ENCODE measurements around the gene TEK.

The TEK gene

GRCh38 chr9:27248702-27249101, 139.7 kb downstream of the TEK start:
- no peak for DNase-seq

DNA sequence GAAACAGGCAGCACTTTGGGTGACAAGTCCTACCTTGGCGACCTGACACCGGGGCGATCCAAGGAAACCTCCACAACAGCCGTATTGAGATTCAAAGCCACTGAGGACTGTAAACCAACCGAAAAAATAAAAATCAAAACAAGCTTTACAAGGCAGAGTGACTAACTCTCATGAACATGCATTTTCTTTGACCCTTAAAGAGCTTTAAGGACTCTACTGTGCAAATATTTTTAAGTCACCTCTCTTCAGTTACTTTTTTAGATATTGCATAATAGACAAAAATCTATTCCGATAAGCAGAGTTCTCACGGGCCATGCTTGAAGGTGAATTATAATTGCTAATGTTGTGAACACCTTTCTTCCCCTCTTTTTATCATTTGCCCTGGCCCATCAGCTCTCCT, 149.6 kb downstream of the TEK start:
- no peak for DNase-seq

DNA sequence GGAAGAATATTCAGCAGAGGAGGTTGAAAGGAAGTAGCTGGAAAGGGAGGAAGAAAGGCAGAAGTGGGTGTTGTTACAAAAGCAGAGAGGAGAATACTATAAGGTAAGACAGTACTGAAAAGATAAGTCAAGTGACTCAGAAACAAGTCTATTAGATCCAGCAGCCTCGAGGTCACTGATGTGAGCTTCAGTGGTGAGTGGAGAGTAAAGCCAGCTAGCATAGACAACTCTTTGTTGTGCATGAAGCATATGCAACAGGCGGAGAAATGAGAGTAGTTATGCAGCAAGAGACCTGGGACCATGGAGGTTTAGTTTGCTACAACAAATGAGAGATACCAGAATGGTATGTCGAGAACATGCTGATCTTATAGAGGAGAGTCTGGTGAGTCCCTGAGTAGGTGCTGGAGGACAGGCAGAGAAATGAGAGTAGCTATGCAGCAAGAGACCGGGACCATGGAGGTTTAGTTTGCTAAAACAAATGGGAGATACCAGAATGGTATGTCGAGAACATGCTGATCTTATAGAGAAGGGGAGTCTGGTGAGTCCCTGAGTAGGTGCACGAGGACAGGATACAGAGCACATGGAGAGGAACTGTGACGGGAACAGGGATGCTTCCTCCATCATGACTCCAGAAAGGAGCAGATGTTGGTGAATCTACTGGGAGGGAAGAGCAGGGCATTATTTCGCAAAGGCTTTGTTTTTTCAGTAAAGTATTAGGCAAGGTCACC, 151.9 kb downstream of the TEK start:
- no peak for DNase-seq

DNA sequence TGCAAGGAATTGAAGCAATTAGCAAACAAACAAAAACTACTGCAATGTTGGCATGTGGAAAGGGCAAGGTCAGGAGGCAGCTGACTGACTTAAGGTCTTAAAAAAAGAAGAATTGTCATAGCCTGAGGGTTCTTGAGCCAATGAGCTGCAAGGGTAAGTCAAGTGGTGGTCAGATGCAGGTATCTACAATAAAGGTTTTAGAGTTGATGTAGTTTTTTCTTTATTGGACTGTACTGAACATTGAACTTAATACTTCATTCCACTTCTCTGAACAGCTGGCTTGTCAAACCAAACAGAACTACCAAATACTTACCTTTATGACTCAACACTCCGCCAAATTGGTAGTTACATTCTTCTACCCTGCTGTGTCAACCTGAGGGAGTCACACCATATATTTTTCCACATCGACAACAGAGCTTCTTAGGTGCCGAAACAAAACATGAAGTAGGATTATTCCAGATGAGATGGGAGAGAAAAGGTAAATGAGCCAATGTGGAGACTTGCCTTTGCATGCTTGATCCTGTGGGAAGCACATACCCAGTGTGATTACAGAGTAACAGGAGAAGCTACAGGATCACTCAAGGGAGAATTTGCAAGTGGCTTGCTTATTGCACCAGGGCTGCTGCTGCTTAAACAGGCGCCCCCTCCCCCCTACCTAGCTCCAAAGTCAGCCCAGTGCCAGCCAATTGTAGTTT, 152.6 kb downstream of the TEK start:
- DNase-seq = no peak

DNA sequence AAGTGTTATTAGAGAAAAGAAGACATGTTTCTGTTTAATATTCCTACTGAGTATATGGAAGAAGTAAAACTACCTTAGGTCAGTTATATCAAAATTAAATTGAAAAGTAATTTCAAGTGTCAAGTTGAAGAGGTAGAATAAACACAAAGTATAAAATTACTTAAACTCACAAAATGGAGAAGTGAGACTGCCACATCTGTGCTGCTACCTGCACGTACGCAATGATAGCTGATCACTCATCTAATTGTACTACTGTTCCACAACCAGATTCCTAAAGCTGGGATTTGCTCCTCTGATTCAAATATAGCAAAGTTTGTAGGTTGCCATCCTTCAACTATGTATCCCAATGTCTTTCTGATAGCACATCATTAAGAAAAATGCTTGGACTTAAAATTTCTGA, 163.1 kb downstream of the TEK start:
- DNase-seq = no peak

DNA sequence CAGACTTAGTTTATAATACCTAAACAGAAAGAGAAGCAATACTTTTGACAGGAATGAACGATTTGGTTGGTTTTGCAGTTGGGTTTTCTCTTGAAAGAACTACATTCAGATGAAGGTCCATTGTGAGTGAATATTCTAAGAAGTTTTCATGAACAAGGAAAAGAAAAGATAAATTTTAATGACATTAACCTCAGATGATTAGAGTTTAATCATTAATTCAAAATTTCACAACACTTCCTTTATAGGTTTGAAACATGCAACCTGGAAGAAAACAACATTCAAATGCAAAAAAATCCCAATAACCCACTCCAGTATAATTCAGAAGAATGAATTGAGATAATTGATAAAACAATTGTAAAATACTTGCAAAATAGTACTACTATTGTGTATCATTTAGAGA, 164.2 kb downstream of the TEK start:
- DNase-seq = no peak

GRCh38 chr9:27276193-27277030, 167.4 kb downstream of the TEK start:
- no peak for DNase-seq

DNA sequence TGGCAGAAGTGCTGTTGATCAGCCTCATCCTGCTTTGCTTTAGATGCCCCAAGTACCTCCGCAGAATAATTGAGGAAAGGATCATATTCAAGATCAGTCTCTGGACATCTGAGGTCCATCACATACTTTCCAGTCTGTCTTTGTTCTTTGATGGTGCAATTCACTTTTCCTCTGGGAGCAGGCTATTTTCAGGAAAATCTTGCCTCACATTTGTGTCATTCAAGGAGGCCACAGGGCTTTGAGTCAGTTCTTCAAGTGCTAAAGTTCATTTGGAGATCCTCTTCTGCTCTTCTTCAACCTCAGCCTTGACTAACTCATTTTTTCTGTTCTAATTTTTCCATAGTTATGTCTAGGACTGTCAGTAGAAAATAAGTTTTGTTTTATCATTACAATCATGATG, 169.3 kb downstream of the TEK start:
- no peak for DNase-seq

- DNase-seq = no peak
Measured at GRCh38 chr9:27279611-27280010, 170.6 kb downstream of the TEK start.

Measured in activated effector memory CD4-positive, alpha-beta T cell treated with anti-CD3 and anti-CD28 coated beads, Interleukin-2, amount 50 U/mL, for 16 hours (primary cell).